Stimulated activated CD4-positive, alpha-beta T cell treated with anti-CD3 and anti-CD28 coated beads, Interleukin-15, amount 100 ng/mL, for 48 hours (primary cell): ENCODE measurements around the gene SMG6.
A peak's percentile ranks its signal among the peaks of the same experiment; 100 is the strongest.

Experiments
- DNase-seq, 2 donors: peaks; one replicate each; pipeline ENCODE4 v3.0.0-alpha.2; 2020; ENCODE audit warnings: low read depth in 2 of 2

The SMG6 gene

DNA sequence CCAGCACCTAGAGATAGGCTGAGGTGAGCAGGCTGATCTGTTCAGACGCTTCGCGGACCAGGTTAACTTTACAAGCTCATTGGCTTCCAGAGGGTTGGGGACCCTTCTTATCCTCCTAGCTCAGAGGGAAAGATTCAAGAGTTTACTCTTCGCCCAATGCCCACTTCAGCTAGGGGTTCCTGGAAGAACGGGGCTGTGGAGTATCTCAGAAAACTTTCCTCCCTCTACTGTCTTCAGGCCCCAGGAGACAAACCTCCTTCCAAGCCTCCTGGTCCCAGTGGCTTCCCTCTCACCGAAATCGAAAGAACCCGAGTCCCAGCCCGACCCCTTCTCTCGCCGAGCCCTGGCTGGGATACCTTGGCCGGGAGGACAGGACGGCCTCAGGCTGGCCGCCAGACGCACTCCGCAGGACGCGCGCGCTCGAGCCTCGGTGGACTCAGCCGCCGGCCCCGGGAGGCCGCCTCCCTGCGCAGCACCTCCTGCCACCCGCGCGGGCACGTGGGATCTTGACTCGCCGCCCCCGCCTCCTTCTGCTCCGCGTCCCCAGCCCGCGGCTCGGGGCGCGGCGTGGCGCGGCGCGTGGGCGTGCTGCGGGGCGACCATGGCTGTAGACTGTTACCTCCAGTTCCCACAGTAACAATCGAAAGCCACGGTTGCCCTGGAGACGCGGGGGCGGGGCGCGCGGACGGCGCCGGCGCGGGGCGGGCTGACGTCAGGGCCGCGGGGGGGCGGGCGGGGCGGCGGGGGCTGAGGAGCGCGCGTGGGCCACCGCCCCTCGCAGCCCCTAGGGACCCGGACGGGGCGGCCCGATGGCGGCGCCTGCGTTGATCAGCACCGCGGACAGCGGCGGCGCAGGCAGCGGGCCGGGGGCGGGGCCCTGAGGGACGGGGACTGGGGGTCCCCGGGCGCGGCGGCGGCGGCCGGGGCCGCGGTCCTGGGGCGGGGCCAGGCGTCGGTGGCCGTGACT, 254.0 kb downstream of the SMG6 start:
- peak; percentile 67 to 80 for DNase-seq

DNA sequence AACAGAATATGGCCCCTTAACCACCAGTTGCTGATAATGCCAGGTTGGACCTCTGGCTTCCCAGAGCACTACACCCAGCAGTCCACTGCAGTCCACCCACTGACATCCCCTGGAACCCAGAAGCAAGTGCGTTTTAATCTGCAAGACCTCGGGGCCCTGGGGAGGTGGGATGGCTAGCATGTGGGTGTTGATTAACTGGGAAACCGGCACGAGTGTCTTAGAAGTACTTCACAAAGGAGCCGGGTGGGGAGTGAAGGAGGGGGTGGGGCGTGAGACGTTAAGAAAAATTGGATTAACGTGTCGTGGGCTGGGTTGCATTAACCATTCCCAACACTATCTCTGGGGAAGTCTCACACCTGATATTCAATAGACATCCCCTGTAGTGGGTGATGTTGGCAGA, 254.8 kb downstream of the SMG6 start:
- no peak for DNase-seq

DNA sequence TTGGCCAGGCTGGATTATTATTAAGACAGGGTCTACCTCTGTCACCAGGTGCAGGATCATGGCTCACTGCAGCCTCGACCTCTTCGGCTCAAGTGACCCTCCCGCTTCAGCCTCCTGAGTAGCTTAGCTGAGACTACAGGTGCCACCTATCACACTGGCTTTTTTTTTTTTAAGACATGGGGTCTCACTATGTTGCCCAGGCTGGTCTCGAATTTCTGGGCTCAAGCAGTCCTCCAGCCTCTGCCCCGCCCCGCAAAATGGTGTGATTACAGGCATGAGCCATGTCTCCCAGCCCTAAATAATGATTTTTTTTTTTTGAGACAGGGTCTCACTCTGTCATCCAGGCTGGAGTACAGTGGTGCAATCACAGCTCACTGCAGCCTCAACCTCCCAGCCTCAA, 256.0 kb downstream of the SMG6 start:
- no peak for DNase-seq

DNA sequence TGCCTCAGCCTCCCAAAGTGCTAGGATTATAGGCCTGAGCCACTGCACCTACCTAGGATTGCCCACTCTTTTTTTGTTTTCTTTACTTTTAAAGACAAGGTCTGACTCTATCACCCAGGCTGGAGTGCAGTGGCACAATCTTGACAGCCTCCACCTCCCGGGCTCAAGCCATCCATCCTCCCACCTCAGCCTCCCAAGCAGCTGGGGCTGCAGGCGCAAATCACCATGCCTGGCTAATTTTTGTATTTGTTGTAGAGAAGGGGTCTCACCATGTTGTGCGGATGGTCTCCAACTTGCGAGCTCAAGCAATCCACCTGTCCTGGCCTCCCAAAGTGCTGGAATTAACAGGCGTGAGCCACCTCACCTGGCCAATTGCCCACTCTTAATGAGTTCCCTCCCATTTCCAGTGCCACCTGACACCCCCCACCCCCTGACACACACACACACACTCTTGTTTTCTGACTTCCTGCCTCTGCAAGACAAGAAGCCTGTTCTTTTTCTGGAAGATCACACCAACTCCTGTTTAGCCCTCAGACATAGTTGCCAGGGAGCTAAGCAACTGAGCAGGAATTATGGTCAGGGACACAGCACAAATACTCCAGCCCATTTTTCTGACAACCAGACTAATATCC, 259.2 kb downstream of the SMG6 start:
- DNase-seq = no peak

DNA sequence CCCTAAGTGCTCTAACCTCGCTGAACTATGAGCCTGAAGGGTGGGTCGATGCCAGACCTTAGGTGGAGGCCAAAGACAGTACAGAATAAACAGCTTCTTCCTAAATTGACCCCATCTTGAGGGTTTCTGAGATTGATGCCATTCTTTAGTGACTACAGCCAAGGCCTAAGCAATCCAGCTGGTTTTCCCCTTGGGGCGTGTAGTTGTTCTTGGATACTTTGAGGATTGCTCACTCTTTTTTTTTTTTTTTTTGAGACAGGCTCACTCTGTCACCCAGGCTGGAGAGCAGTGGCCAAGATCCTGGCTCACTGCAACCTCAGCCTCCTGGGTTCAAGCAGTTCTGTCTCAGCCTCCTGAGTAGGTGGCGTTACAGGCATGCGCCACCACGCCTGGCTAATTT, 259.8 kb downstream of the SMG6 start:
- DNase-seq = no peak

DNA sequence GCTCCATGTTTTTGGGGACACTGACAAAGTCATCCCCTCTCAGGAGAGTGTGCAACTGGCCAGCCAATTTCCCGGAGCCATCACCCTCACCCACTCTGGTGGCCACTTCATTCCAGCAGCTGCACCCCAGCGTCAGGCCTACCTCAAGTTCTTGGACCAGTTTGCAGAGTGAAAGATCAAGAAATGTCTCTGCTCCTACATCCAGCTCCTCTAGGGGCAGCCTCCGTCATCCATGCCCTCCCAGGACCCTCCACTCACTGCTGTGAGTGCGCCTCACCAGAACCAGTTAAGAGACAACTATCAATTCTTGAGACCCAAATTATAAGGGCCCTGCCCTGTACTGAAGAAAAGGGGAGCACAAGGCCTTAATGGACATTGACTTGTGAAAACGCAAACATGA, 260.7 kb downstream of the SMG6 start:
- DNase-seq = no peak

DNA sequence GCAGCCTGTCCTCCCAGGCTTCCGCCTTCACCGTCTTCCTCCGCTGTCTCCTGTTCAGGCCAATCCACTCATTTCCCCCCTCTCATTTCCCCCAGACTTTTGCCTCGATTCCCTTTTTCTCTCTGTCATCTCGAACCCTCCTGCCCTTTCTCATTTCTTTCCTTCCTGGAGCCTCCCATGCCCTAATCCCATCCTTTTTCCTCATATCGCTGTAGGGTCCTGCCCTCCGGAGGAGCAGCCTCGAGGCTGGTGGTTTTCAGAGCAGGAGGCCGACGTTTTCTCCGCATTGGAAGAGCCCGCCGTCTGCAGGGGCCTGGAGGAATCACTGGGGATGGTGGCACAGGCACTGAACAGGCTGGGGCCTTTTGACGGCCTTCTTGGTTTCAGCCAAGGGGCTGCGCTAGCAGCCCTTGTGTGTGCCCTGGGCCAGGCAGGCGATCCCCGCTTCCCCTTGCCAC, 261.2 kb downstream of the SMG6 start:
- no peak for DNase-seq

DNA sequence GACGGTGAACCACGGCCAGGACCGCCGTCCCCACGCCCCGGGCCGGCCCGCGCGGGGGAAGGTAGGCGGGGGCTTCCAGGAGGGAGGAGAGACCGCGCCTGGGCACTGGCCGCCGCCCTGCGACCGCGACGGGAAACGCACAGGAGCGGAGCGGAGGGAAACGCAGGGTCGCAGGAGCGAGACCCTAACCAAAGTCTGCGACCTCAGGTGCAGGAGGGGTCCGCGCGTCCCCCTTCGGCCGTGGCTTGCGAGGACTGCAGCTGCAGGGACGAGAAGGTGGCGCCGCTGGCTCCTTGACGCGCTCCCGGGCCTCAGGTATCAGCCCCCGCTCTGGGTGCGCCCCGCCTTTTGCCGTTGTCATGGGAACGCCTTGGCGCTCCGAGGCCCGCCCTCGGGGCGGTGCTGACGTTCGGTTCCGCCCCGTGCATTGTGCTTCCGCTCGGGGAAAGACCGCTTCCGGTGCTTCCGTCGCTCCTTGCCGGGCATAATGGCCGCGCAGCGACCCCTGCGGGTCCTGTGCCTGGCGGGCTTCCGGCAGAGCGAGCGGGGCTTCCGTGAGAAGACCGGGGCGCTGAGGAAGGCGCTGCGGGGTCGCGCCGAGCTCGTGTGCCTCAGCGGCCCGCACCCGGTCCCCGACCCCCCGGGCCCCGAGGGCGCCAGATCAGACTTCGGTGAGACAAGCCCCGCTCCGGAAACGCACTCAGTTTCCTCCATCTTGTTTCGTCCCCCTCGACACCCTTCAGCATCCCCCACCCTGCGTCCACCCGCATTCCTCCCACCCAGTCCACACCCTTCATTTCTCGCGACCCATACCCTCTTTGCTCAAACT, 261.8 kb downstream of the SMG6 start, which contains the start of gene OVCA2:
Gene OVCA2, plus strand, starts transcription at position 462 of the 829 bp plus-strand sequence. Its CDS starts 26 bp downstream, at position 488.
- DNase-seq = peak; percentile 94 to 95

DNA sequence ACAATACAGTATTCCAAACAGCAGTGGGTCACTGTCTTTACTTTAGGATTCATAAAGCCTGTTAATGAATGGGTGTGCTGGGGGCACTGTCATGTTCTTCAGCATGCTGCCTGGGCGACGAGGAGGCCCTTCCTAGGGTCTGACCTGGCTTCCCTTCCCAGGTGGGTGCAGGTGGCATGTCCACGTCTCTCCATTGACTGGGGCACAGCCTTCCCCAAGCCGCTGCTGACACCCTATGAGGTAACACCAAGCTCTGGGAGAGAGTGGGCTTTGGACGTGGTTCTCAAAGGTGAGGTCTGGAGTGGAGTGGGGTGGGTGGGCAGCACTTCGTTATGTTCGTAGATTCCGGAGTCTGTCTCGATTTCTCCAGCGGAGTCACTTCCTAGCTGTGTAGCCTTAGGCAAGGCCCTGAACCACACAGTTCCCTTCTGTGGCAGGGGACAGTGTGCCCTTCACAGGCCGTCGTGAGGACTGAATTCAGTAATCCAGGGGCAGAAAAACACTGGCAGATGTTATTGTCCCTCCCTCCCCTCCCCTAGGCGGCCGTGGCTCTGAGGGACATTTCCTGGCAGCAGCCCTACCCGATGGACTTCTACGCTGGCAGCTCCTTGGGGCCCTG, 262.5 kb downstream of the SMG6 start:
- no peak for DNase-seq

DNA sequence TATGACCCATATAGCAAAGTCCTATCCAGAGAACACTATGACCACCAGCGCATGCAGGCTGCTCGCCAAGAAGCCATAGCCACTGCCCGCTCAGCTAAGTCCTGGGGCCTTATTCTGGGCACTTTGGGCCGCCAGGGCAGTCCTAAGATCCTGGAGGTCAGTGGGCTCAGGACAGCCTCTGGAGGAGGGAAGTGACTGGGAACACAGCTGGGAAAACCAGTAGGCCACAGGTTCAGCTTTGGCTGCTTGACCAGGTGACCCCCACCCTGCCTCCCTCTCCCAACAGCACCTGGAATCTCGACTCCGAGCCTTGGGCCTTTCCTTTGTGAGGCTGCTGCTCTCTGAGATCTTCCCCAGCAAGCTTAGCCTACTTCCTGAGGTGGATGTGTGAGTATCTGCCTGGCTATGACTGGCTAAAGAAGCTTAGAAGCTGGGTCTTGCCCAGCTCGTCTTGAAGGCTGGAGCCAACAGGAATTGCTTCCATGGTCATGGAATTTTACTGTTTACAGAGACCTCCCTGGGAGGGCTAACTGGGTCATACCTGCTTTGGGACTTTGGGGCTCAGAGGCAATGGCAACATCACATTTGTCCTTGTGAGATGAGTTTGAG, 263.3 kb downstream of the SMG6 start:
- DNase-seq = no peak

DNA sequence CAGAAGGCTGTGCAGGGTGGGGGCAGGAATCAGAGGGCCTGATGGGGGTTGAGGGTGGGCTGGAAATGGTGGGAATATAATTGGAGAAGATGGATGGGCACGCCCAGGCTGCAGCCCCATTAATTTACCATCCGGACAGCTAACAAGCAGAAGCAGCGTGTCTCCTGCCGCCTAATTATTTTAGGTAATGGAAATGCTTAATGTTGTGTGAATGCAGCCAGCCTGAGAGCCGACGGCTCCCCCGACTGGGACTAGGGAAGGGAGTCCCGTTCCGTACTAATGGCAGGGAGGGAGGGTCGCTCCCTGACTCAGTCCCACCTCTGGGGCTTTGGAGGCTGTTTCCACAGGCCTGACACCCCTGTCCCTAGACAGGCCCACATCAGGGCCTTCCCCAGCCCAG, 266.4 kb downstream of the SMG6 start:
- no peak for DNase-seq

DNA sequence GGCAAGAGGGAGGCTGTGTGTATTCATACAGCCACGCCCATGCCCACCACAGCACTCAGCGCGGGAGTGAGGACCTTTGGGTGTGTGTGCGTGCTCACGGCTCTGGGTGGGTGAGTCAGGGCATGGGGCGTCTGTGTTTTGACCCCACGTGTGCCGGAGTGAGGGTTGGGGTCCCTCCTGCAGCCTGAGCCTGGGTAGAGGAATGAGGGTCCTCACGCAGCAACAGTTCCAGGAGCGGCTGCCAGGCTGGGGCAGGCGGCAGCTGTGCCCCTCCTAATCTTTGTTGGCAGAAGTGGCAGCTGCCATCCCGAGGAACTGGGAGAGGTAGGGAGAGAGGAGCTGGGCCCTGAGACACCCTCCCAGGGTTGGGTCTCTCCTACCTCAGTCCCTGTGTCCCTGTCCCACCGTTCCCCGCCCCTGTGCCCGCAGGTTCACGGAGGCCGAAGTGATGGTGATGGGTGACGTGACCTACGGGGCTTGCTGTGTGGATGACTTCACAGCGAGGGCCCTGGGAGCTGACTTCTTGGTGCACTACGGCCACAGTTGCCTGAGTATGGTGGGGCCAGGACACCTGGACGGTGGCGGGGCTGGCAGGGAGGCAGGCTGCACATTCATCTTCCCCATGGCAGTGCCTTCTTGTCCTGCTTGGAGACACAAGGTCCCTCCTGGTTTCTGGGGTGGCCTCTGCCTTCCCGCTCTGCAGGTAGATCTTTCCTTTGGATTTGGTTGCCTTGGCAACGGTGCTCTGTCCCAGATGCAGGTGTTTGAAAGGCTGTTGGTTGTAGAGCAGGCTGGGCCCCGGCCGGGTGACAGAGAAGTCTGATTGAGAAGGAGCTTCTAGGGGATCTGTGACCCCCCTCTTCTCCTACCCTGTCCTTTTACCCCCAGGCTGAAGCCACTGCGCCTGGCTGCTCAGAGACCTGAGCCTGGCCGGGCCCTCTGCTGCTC, 267.8 kb downstream of the SMG6 start:
- DNase-seq = no peak

DNA sequence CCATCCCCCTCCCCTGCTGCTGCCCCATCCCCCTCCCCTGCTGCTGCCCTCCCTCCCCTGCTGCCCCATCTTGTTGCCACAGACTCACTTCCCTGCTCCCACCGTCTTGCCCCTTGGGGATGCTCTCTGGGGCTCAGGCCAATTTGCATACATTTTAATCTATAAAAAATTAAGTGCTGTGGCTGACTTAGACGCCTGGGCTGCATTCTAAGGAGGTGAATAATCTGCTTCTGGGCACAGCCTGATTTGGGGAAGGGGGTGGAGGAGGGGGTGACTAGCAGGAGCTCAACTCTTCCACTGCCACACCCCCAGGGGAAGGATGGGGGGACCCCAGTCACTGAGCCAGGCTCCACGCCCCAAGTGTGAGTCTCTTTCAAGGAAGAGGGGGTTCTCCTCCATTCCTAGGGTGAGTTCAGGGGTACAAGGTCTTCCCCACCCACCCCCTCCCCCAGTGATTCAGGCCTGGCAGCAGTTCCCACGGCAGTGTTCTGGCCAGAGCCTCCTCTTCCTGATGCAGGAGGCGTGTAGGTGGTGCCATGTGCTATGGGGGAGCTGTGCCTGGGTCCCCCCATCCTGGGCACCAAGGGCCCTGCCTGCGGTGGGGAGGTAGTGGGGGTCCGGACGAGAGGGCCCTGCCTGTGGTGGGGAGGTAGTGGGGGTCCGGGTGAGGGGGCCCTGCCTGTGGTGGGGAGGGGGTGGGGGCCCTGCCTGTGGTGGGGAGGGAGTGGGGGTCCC, 268.6 kb downstream of the SMG6 start:
- DNase-seq = no peak

DNA sequence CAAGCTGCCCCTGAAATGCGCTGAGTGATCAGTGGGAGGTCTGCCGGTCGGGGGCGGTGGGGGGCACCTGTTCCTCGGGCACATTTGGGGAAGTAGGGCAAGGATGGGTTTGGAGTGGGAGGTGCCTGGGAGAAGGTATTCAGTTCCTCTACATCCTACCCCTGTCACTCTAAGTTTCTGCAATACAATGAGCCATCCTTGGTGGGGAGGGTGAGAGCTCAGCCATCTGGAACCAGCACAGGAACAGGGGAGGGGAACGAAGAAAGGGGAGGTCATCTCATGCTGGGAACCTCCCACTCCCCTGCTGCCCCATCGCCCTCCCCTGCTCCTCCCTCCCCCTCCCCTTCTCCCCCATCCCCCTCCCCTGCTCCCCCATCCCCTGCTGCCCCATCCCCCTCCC, 269.4 kb downstream of the SMG6 start:
- DNase-seq = no peak

DNA sequence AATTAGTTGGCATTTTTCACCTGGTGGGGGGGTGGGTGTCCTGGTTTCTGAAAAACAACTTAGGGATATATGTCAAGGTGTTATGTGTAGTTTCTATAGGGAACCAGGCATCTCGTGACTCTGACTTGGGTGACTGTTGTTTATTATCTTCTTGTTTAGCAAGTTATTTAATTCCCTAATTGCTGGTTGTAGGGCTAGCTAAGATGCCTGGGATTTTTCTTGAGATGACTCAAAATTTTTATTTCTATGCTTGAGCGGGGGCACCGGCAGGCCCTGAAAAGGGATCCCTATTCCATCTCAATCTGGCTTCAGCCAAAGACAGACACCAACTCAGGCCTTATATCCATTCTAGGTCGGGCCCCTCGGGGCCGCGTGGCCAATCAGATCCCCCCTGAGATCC, 270.4 kb downstream of the SMG6 start:
- DNase-seq = no peak

DNA sequence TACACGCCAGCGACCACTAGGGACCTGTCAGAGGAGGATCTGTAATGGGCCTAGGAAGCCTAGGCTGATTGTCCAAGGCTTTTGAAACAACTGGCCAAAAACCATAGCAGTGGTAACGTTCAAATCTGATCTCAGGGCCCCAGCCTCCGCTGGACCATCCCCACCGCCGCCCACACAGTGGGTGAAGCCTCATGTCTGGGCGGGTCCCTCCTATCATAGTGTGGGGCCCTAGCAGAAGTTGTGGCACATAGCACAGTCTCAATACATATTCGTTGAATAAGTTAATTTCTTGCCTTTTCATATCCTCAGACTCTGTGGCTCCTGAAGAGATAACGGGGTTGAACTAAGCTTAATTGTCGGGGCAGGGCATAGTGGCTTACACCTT, 272.8 kb downstream of the SMG6 start:
- DNase-seq = no peak

DNA sequence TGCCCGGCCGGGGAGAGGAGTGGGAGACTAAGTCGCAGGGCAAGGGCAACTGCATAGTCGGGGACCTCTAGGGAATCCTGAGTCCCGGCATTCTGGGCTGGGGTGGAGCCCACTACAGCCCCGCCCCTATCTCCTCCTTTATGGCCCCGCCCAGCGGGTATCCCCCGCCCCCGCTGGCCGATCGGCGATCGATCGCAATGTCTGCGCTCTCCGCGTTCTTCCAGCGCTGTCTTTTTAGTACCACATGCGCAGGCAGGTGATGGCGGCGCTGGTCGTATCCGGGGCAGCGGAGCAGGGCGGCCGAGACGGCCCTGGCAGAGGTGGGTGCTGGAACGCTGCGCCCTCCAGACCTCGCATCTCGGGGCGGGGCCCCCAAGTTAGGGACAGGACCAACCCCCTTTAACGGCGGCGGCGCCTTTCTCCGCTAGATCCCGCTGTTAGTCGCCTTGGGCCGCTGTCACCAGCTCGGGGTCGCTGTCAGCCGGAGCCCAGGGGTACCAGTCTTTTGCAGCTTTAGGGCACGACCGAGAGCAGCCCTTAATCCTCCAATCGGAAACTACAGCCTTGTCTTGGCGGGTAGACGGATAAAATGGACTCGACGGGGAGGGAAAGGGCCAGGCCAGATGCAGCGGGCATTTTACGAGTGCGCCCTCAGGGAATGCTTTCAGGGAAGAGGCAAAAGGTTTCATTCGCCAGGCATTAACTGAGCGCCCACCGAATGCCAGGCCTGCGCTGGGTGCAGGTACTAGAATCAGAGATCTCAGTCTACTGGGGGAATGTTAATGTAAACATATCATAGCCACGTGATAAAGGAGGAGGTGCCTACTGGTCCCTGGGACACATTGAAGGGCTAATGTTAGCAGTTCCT, 273.4 kb downstream of the SMG6 start, which contains the start of gene DPH1:
Gene DPH1, plus strand, starts transcription at position 243 of the 868 bp plus-strand sequence. Its CDS starts 17 bp downstream, at position 260.
- peak; percentile 77 to 82 for DNase-seq

DNA sequence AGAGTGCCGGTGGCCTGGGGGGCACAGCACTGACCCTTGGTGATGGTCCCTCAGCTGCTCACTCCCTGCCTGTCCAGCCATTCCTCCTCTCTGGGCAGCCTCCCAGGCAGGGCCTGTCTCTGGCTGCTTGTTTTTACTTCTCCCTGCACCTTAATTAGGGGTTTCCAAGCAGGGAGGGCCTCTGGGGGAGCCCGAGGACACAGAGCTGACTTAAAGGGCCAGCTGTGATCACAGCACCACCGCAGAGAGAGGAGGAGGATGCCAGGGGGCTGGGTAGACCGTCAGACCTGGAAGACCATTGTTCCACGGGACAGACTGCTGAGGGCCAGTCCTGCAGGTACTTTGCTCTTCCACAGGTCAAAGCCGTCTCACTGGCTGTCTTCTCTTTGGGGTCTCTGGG, 274.8 kb downstream of the SMG6 start:
- DNase-seq = no peak
